Fibroblast of mammary gland (primary cell): ENCODE data around the gene CCDC152.

Source experiments
- DNase-seq: peaks from one replicate; pipeline ENCODE4 v3.0.0-alpha.2; 2010; ENCODE audit warnings: low read depth
- H3K4me3 ChIP-seq: 2 replicates; pipeline ENCODE4 v1.5.1; 2011; ENCODE audit warnings: low read depth, mild to moderate bottlenecking, low read length, moderate library complexity; ENCODE audit not compliant: control insufficient read depth
- TF ChIP-seq, protein P1 (sequence below): conservative IDR thresholded peaks from 2 replicates; pipeline ENCODE4 v1.5.1; 2011; ENCODE audit warnings: low read depth, low read length, inconsistent platforms; ENCODE audit not compliant: control insufficient read depth, insufficient read depth

Gene CCDC152

DNA sequence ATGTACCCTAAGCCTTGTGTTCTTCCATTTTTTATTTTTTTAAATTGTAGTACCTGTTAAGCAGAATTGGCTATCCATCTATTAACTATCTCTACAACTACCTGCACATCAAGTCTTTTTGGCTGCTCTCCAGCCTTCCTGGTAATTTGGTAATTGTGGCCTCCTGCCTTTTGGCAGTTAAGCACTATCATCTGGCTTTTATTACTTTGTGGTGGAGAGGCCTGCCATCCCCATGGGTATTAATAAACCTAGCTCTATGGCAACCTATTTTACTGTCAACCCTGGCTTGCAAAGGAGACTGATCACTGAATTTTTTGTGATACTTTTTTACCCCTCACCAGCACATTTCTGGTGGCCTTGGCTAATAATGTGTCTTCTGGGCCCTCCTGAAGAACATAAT lies 34.5 kb downstream of the CCDC152 start:
- no peak overlapping the region for H3K4me3 ChIP-seq
- peak; percentile 68 for DNase-seq
- TF ChIP-seq, protein P1, sequence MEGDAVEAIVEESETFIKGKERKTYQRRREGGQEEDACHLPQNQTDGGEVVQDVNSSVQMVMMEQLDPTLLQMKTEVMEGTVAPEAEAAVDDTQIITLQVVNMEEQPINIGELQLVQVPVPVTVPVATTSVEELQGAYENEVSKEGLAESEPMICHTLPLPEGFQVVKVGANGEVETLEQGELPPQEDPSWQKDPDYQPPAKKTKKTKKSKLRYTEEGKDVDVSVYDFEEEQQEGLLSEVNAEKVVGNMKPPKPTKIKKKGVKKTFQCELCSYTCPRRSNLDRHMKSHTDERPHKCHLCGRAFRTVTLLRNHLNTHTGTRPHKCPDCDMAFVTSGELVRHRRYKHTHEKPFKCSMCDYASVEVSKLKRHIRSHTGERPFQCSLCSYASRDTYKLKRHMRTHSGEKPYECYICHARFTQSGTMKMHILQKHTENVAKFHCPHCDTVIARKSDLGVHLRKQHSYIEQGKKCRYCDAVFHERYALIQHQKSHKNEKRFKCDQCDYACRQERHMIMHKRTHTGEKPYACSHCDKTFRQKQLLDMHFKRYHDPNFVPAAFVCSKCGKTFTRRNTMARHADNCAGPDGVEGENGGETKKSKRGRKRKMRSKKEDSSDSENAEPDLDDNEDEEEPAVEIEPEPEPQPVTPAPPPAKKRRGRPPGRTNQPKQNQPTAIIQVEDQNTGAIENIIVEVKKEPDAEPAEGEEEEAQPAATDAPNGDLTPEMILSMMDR: no peak

DNA sequence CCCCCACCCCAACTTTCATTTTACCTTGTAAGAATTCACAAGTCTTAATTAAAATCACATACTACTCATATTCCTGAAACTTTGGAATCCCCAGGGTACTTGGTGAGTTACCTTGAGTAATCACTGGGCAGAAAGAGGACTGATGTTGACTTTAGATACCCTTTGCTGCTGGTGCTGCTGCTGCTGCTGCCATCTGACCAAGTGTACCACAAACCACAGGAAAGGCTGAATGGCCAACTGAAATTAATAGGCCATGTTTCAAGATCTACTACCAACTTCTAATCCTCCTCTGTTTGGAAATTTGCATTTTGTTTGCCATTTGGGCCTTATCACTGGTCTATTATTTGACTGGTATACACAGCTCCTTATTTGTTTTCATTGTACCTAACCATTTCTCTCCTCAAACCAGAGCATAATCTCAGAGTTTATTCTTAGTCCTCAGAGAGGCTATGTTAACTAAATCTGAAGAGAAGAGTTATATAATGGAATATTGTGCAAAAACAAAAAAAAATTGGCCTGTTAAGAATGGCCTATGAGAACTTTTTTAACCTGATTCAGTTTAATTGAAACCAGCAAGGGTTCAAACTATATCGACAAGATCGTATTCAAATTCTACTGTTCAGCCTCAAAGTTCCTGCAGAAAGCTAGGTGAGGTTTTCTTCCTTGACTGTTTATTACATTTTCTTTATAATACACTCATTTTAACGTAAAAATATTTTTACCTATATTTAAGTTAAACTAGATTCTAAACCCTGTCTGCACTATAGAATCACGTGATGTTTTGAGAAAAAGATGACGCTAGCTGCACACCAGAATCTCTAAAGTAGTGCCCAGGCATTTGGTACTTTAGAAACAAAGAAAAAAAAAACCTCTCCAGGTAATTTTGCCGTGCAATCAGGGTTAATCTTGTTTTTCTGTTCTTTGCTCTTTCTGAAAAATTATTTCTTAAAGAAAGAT lies 41.9 kb downstream of the CCDC152 start:
- DNase-seq: no peak
- TF ChIP-seq, protein P1: no peak
- H3K4me3 ChIP-seq: no peak overlapping the region

DNA sequence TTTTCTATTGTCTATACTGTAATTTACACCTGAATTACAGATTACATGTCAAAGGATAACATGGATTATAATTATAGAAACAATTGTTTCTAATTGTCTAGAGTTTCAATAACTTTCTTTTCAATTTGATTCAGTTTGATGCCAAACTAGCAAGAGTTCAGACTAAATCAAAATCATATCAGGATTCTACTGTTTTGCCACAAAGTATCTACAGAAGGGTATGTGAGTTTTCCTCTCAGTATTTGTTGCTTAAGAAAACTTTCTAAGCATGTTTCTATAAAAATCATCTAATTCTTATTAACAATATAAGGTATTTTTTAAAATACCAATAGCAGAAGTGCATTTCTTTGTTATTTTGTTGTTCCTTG lies 42.6 kb downstream of the CCDC152 start:
- no peak overlapping the region for H3K4me3 ChIP-seq
- TF ChIP-seq, protein P1: no peak
- DNase-seq: no peak

DNA sequence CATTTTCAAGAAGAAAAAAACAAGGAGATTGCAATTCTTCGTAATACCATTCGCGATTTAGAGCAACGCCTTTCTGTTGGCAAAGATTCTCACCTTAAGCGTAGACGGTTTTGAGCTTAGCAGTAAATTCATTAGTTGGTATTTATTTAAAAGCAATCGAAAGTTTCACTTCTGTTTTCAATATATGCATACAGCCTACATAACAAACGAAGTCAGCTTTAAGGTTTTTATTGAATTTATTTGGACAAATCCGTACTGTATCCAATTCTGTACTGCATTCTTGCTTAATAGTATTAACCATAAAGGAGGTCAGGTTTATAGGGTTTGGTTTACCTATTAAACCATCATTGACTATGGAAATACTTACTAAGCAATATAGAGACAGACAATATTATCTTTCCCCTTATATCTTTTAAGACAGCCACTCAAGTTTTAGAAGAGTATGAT lies 43.1 kb downstream of the CCDC152 start:
- no peak for DNase-seq
- TF ChIP-seq, protein P1: no peak
- H3K4me3 ChIP-seq: no peak overlapping the region

DNA sequence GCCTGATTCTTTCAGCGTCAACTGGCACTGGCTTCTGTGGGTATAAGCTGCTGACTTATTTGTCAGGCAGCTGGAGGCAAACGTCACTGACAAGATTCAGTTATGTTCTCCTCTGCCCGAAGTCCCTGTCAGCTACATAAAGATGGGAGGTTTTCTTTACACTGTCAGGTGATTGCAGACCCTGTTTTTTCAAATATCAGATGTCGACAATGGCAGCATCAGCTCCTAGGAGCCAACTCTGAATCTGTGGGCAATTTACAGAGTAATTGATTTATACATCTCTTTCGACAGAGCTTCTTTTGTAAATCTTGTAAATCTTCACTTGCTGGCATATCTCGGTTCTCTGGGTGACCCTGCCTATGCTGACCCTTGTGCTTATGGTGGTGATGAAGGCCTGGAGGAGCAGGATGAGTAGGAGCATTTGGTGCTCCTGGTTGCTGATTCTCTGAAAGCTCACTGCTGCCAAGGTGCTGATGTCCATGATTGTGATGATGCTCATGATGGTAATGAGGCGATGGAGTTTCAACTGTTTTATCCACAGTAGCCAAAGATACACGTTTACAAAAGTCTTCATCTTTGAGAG lies 44.2 kb downstream of the CCDC152 start:
- TF ChIP-seq, protein P1: no peak
- DNase-seq: no peak
- H3K4me3 ChIP-seq: no peak overlapping the region

DNA sequence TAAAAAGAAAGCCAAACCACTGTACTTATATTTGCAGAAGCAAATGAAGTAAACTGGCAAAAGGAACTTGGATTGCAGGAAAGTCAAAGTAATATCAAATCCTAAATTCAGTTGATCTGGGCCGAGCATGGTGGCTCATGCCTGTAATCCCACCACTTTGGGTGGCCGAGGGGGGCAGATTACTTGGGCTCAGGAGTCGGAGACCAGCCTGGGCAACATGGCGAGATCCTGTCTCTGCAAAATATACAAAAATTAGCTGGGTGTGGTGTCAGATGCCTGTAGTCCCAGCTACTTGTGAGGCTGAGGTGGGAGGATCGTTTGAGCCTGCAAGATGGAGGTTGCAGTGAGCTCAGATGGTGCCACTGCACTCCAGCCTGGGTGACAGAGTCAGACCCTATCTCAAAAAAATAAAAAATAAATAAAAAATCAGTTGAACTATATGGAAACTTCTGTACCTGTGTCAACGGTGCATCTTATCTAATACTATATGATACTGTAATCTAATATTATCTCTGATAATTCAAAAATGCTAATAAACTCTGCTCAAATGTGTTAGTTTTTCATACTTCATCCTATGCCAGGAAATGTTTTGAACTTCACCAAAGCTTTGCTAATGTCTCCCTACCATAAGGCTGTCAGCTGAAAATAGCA lies 45.0 kb downstream of the CCDC152 start:
- no peak overlapping the region for H3K4me3 ChIP-seq
- TF ChIP-seq, protein P1: no peak
- DNase-seq: no peak
